H9 (cell line): ENCODE data around the gene MAP9. TPM values are rescaled to one million over a fixed set of nuclear protein-coding genes. Genes with fewer than 3 reads are reported as not detected.

Experiments used
- DNase-seq: peaks from one replicate; pipeline ENCODE4 v3.0.0-alpha.2; 2017
- H2AFZ ChIP-seq: one replicate; pipeline ENCODE4 v1.6.1; 2013; ENCODE audit warnings: mild to moderate bottlenecking, low read length, control low read depth, moderate library complexity
- H2AK5ac ChIP-seq: 2 replicates; pipeline ENCODE4 v1.6.1; 2013; ENCODE audit warnings: low read length, control low read depth, mixed read lengths; ENCODE audit not compliant: insufficient read length
- H2BK120ac ChIP-seq: one replicate; pipeline ENCODE4 v1.6.1; 2013; ENCODE audit warnings: low read depth, mild to moderate bottlenecking, low read length, control low read depth, inconsistent platforms; ENCODE audit not compliant: poor library complexity, severe bottlenecking
- H2BK12ac ChIP-seq: 2 replicates; pipeline ENCODE4 v1.6.1; 2013; ENCODE audit warnings: low read length, control low read depth, mixed read lengths, low read depth; ENCODE audit not compliant: insufficient read length
- H2BK15ac ChIP-seq: 2 replicates; pipeline ENCODE4 v1.6.1; 2013; ENCODE audit warnings: low read depth, low read length, control low read depth
- H2BK20ac ChIP-seq: one replicate; pipeline ENCODE4 v1.6.1; 2013; ENCODE audit warnings: low read depth, mild to moderate bottlenecking, low read length, control low read depth, inconsistent platforms; ENCODE audit not compliant: poor library complexity, severe bottlenecking
- H2BK5ac ChIP-seq: 2 replicates; pipeline ENCODE4 v1.6.1; 2013; ENCODE audit warnings: low read length, control low read depth, mixed read lengths; ENCODE audit not compliant: insufficient read length
- H3K14ac ChIP-seq: 2 replicates; pipeline ENCODE4 v1.6.1; 2013; ENCODE audit warnings: low read length, control low read depth; ENCODE audit not compliant: insufficient read depth
- H3K18ac ChIP-seq: 2 replicates; pipeline ENCODE4 v1.6.1; 2013; ENCODE audit warnings: low read depth, mild to moderate bottlenecking, mixed read lengths, low read length, control low read depth; ENCODE audit not compliant: insufficient read length
- H3K23ac ChIP-seq: 2 replicates; pipeline ENCODE4 v1.6.1; 2013; ENCODE audit warnings: low read length, control low read depth, mixed read lengths, low read depth; ENCODE audit not compliant: insufficient read length
- H3K23me2 ChIP-seq: 2 replicates; pipeline ENCODE4 v1.6.1; 2013; ENCODE audit warnings: low read depth, mild to moderate bottlenecking, mixed read lengths, low read length, control low read depth; ENCODE audit not compliant: insufficient read length, poor library complexity, severe bottlenecking
- H3K27ac ChIP-seq: 2 replicates; pipeline ENCODE4 v1.5.1; 2013; ENCODE audit warnings: low read length, control low read depth, mixed read lengths, low read depth; ENCODE audit not compliant: insufficient read length
- H3K27me3 ChIP-seq: 2 replicates; pipeline ENCODE4 v1.6.1; 2013; ENCODE audit warnings: low read length, control low read depth, inconsistent platforms; ENCODE audit not compliant: insufficient read depth
- H3K4ac ChIP-seq: 2 replicates; pipeline ENCODE4 v1.6.1; 2013; ENCODE audit warnings: low read depth, mild to moderate bottlenecking, control low read depth, inconsistent platforms, low read length, moderate library complexity
- H3K4me1 ChIP-seq: 2 replicates; pipeline ENCODE4 v1.6.1; 2013; ENCODE audit warnings: low read length, control low read depth, inconsistent platforms; ENCODE audit not compliant: insufficient read depth
- H3K4me2 ChIP-seq: 2 replicates; pipeline ENCODE4 v1.6.1; 2013; ENCODE audit warnings: low read length, control low read depth, mixed read lengths; ENCODE audit not compliant: insufficient read length, insufficient read depth
- H3K56ac ChIP-seq: 2 replicates; pipeline ENCODE4 v1.6.1; 2013; ENCODE audit warnings: low read depth, mild to moderate bottlenecking, mixed read lengths, low read length, control low read depth; ENCODE audit not compliant: insufficient read length
- H3K79me1 ChIP-seq: 2 replicates; pipeline ENCODE4 v1.6.1; 2013; ENCODE audit warnings: low read depth, mild to moderate bottlenecking, moderate library complexity, low read length, control low read depth, inconsistent platforms; ENCODE audit not compliant: insufficient read depth, poor library complexity, severe bottlenecking
- H3K79me2 ChIP-seq: 2 replicates; pipeline ENCODE4 v1.6.1; 2013; ENCODE audit warnings: low read length, control low read depth, inconsistent platforms; ENCODE audit not compliant: insufficient read depth
- H3K9ac ChIP-seq: 2 replicates; pipeline ENCODE4 v1.6.1; 2013; ENCODE audit warnings: low read length, control low read depth, mixed read lengths; ENCODE audit not compliant: insufficient read length; ENCODE audit errors: extremely low read depth
- H3K9me3 ChIP-seq: one replicate; pipeline ENCODE4 v1.6.1; 2013; ENCODE audit warnings: low read depth, low read length, inconsistent platforms; ENCODE audit not compliant: control insufficient read depth
- H3T11ph ChIP-seq: one replicate; pipeline ENCODE4 v1.6.1; 2013; ENCODE audit warnings: mild to moderate bottlenecking, low read length, control low read depth, inconsistent platforms
- H4K20me1 ChIP-seq: one replicate; pipeline ENCODE4 v1.6.1; 2013; ENCODE audit not compliant: control insufficient read depth, insufficient read length, insufficient read depth
- H4K5ac ChIP-seq: 2 replicates; pipeline ENCODE4 v1.6.1; 2013; ENCODE audit warnings: low read depth, mild to moderate bottlenecking, mixed read lengths, low read length, control low read depth; ENCODE audit not compliant: insufficient read length
- H4K8ac ChIP-seq: replicated peaks from 2 replicates; pipeline ENCODE4 v1.6.1; 2013; ENCODE audit warnings: low read length, control low read depth, mixed read lengths, low read depth; ENCODE audit not compliant: insufficient read length
- H4K91ac ChIP-seq: 2 replicates; pipeline ENCODE4 v1.6.1; 2013; ENCODE audit warnings: low read depth, mild to moderate bottlenecking, moderate library complexity, mixed read lengths, low read length, control low read depth; ENCODE audit not compliant: insufficient read length
- H3K27ac Mint-ChIP-seq, 3 experiments: 2 replicates in 2 of 3; 3 replicates in 1 of 3; pipeline ENCODE4 v1.8.0; 2020 to 2021; ENCODE audit warnings: mixed read lengths in 3 of 3, mild to moderate bottlenecking in 1 of 3, moderate library complexity in 1 of 3
- H3K27me3 Mint-ChIP-seq: 2 replicates; pipeline ENCODE4 v1.8.0; 2021; ENCODE audit warnings: low read depth, mild to moderate bottlenecking, moderate library complexity, mixed read lengths
- H3K36me3 Mint-ChIP-seq, 3 experiments: 2 replicates in 2 of 3; 3 replicates in 1 of 3; pipeline ENCODE4 v1.8.0; 2020 to 2021; ENCODE audit warnings: low read depth in 3 of 3, mixed read lengths in 3 of 3; ENCODE audit not compliant: insufficient read depth in 1 of 3
- H3K4me1 Mint-ChIP-seq, 2 experiments: 2 replicates each; pipeline ENCODE4 v1.8.0; 2020; ENCODE audit warnings: mixed read lengths in 2 of 2
- H3K4me3 Mint-ChIP-seq, 2 experiments: 2 replicates in 1 of 2; 3 replicates in 1 of 2; pipeline ENCODE4 v1.8.0; 2020 to 2021; ENCODE audit warnings: mild to moderate bottlenecking in 2 of 2, mixed read lengths in 2 of 2, moderate library complexity in 1 of 2
- H3K9me3 Mint-ChIP-seq, 2 experiments: 2 replicates in 1 of 2; 3 replicates in 1 of 2; pipeline ENCODE4 v1.8.0; 2020; ENCODE audit warnings: mild to moderate bottlenecking in 2 of 2, mixed read lengths in 2 of 2, moderate library complexity in 1 of 2
- CTCF ChIP-seq: fragments of 200-600 bp; sonication (generic); conservative IDR thresholded peaks from 3 replicates; pipeline ENCODE4 v1.8.0; 2021; ENCODE audit warnings: antibody characterized with exemption, mild to moderate bottlenecking
- WGBS: extraction: QIAGEN DNeasy Blood & Tissue Kit; methylation state at CpG from one replicate; pipeline ENCODE4 v1.1.7; 2013; ENCODE audit warnings: missing lambda C conversion rate, low lambda C conversion rate, mixed read lengths; ENCODE audit not compliant: insufficient read length; ENCODE audit errors: extremely low coverage; 5-methylcytosine and 5-hydroxymethylcytosine counted together
- total RNA-seq: library from RNA; stranded (reverse); gene quantifications from 2 replicates; pipeline ENCODE4 v1.2.1, GENCODE V29; 2021

MAP9 gene
- total RNA-seq, 1 experiment from 2014 or later: 15.4 TPM

GRCh38 chr4:155339588-155339987 lies 37.2 kb downstream of the MAP9 start:
- peaks cover 4 to 28% (median 15%) of the 10 kb centered on the region in 3 experiments; a peak in 5 of 7 replicates for H3K36me3 Mint-ChIP-seq
- Histone ChIP-seq H3K23ac (no peak overlapping the region), H3K4ac (no peak overlapping the region), H3K9me3 (no peaks in the 10 kb centered on the region), H3K4me1 (no peaks in the 10 kb centered on the region), H3K56ac (no peak overlapping the region), H2BK20ac (no peak overlapping the region), H3K79me1 (no peaks in the 10 kb centered on the region), H4K5ac (no peak overlapping the region), H2AFZ (no peak overlapping the region), H3K23me2 (no peaks in the 10 kb centered on the region), H3K4me2 (no peak overlapping the region), H3T11ph (no peak overlapping the region), H4K8ac (no peak overlapping the region), H2BK15ac (no peak overlapping the region), H3K27me3 (no peaks in the 10 kb centered on the region), H3K9ac (no peak overlapping the region), H4K91ac (no peak overlapping the region), H3K18ac (no peak overlapping the region), H3K79me2 (no peaks in the 10 kb centered on the region), H2AK5ac (no peak overlapping the region), H2BK5ac (no peak overlapping the region), H3K27ac (no peak overlapping the region), H3K14ac (no peak overlapping the region), H2BK120ac (no peak overlapping the region), H2BK12ac (no peak overlapping the region), H4K20me1 (no peaks in the 10 kb centered on the region)
- no CpG with 5 or more reads among the region's 6 CpGs for WGBS
- no peaks in the 10 kb centered on the region for H3K27me3 Mint-ChIP-seq
- H3K4me1 Mint-ChIP-seq: no peaks in the 10 kb centered on the region
- no peak overlapping the region for H3K27ac Mint-ChIP-seq
- H3K9me3 Mint-ChIP-seq: peaks cover 17 to 25% of the 10 kb centered on the region in 2 experiments
- TF ChIP-seq CTCF: no peak
- DNase-seq: no peak
- H3K4me3 Mint-ChIP-seq: no peak overlapping the region
